Islet of Langerhans (tissue), 1 donor: ENCODE data around the gene TOR1A.
A peak's percentile ranks its signal among the peaks of the same experiment; 100 is the strongest.

ENCODE experiments used
- FAIRE-seq: peaks from one replicate; lab custom pipeline; 2011; peaks lifted over from hg19 to GRCh38; lab: Jason Lieb, UNC

The TOR1A gene

GRCh38 chr9:129823935-129824601 is at the start of gene TOR1A:
TOR1A (minus strand) TSS chr9:129824136; CDS start chr9:129824085, 51 bp downstream.
- peak; percentile 76 for FAIRE-seq

GRCh38 chr9:129871046-129871445 is 47.1 kb upstream of the TOR1A start:
- no peak for FAIRE-seq

- FAIRE-seq: no peak
These were observed 45.9 kb upstream of the TOR1A start for GRCh38 chr9:129869585-129870501.

GRCh38 chr9:129868872-129869486 is 45.0 kb upstream of the TOR1A start:
- no peak for FAIRE-seq

- FAIRE-seq: no peak
These were observed 44.3 kb upstream of the TOR1A start for GRCh38 chr9:129868023-129868871.

GRCh38 chr9:129867136-129868022 is 43.4 kb upstream of the TOR1A start:
- FAIRE-seq: no peak

- FAIRE-seq: no peak
These were observed 42.6 kb upstream of the TOR1A start for GRCh38 chr9:129866394-129867135.

GRCh38 chr9:129865668-129866320 is 41.9 kb upstream of the TOR1A start:
- FAIRE-seq: no peak

GRCh38 chr9:129864991-129865647 is 41.2 kb upstream of the TOR1A start:
- FAIRE-seq: no peak

- no peak for FAIRE-seq
These were observed 39.2 kb upstream of the TOR1A start for GRCh38 chr9:129863059-129863690.

- FAIRE-seq: no peak
These were observed 37.5 kb upstream of the TOR1A start for GRCh38 chr9:129861447-129861827.

GRCh38 chr9:129860653-129861446 is 36.9 kb upstream of the TOR1A start:
- FAIRE-seq: no peak

GRCh38 chr9:129858167-129858962 is 34.4 kb upstream of the TOR1A start:
- FAIRE-seq: no peak

GRCh38 chr9:129857207-129857606 is 33.3 kb upstream of the TOR1A start:
- FAIRE-seq: no peak

GRCh38 chr9:129854588-129855110 is 30.7 kb upstream of the TOR1A start:
- no peak for FAIRE-seq

GRCh38 chr9:129853614-129854013 is 29.7 kb upstream of the TOR1A start:
- no peak for FAIRE-seq

GRCh38 chr9:129852579-129852978 is 28.6 kb upstream of the TOR1A start:
- FAIRE-seq: no peak
